ENCODE measurements around the gene CD80. TPM values are rescaled to one million over a fixed set of nuclear protein-coding genes. Genes with fewer than 3 reads are reported as not detected.

CD80 gene
- total and polyA plus RNA-seq, 10 of the 15 experiments (the other 5 are each of a cell fraction or from before 2014, with no cell fraction given), result 41.4 to 137 (median 58.1) TPM

- TF ChIP-seq ZNF622 (IDR thresholded peaks at IDR 0.05) (no peak), ATF7 (IDR thresholded peaks at IDR 0.05; ENCODE audit: low read depth) (no peak), TBL1XR1 (IDR thresholded peaks at IDR 0.05; ENCODE audit: low read depth, low read length) (no peak), RELA (IDR thresholded peaks at IDR 0.05; ENCODE audit: borderline replicate concordance, partially characterized antibody) (no peak), ETV6 (conservative IDR thresholded peaks at IDR 0.05 in 1 of 2, IDR thresholded peaks at IDR 0.05 in 1 of 2; ENCODE audit: borderline replicate concordance in 1 of 2, low read depth in 1 of 2) (peak in 1 of 2 experiments; percentile 50; a peak in 1 of 4 replicates), ESRRA (IDR thresholded peaks at IDR 0.05; ENCODE audit: low read length) (no peak), POLR2AphosphoS2 (IDR thresholded peaks at IDR 0.05; ENCODE audit: low read depth, low read length) (no peak), MEF2A (IDR thresholded peaks at IDR 0.05; ENCODE audit: insufficient read depth, low read depth, low read length) (0 out of 2 replicates have a peak, but pooled peaks have one; percentile 45), ZNF24 (IDR thresholded peaks at IDR 0.05) (no peak), RAD51 (IDR thresholded peaks at IDR 0.05) (no peak), JUND (IDR thresholded peaks at IDR 0.05; ENCODE audit: low read depth, low read length) (no peak), BHLHE40 (IDR thresholded peaks at IDR 0.05; ENCODE audit: borderline replicate concordance in 1 of 2, low read depth in 2 of 2, low read length in 1 of 2) (no peak), HDAC2 (IDR thresholded peaks at IDR 0.05) (no peak), SUPT20H (IDR thresholded peaks at IDR 0.05; ENCODE audit: borderline replicate concordance, control insufficient read depth, low read depth, low read length) (no peak), ZBED1 (IDR thresholded peaks at IDR 0.05; ENCODE audit: borderline replicate concordance) (peak; percentile 52; the same call in 1 of the 2 replicates), BCL11A (IDR thresholded peaks at IDR 0.05; ENCODE audit: low read depth, low read length) (no peak), KAT2A (conservative IDR thresholded peaks at IDR 0.05; ENCODE audit: control insufficient read depth, low read depth, low read length) (no peak), SMAD1 (IDR thresholded peaks at IDR 0.05; ENCODE audit: low read depth, partially characterized antibody) (no peak), PAX8 (IDR thresholded peaks at IDR 0.05) (no peak), RAD21 (IDR thresholded peaks at IDR 0.05; ENCODE audit: insufficient read depth, low read depth, low read length) (peak; percentile 52), NR2C1 (IDR thresholded peaks at IDR 0.05) (no peak), STAT1 (conservative IDR thresholded peaks at IDR 0.05) (no peak)
These were observed 9.1 kb downstream of the CD80 start (continued) for GRCh38 chr3:119550192-119550910.
